Muscle layer of duodenum (tissue), 2 donors: ENCODE measurements around the gene POLR1A.
A peak's percentile ranks its signal among the peaks of the same experiment; 100 is the strongest.
"Not testable (repeated sequence)": the region's sequence is repeated elsewhere in the genome, so short reads cannot be mapped to it uniquely, and the experiment has no call there.

Experiments used
- H3K27ac ChIP-seq: one replicate; pipeline ENCODE4 v1.7.0; 2013; ENCODE audit warnings: mild to moderate bottlenecking, low read length
- H3K27me3 ChIP-seq: one replicate; pipeline ENCODE4 v1.7.0; 2013; ENCODE audit warnings: low read depth, mild to moderate bottlenecking, control low read depth, low read length
- H3K36me3 ChIP-seq, 2 donors: one replicate each; pipeline ENCODE4 v1.7.0; 2013; ENCODE audit warnings: low read length in 2 of 2, control low read depth in 1 of 2, mild to moderate bottlenecking in 1 of 2; ENCODE audit not compliant: insufficient read depth in 2 of 2, control insufficient read depth in 1 of 2
- H3K4me1 ChIP-seq, 2 donors: one replicate each; pipeline ENCODE4 v1.7.0; 2013; ENCODE audit warnings: low read length in 2 of 2, mild to moderate bottlenecking in 2 of 2, control low read depth in 1 of 2, moderate library complexity in 1 of 2; ENCODE audit not compliant: insufficient read depth in 2 of 2, control insufficient read depth in 1 of 2
- H3K4me3 ChIP-seq, 2 donors: one replicate each; pipeline ENCODE4 v1.7.0; 2013; ENCODE audit warnings: low read length in 2 of 2, low read depth in 1 of 2, mild to moderate bottlenecking in 1 of 2
- H3K9me3 ChIP-seq, 2 donors: one replicate each; pipeline ENCODE4 v1.7.0; 2013; ENCODE audit warnings: low read length in 2 of 2, control low read depth in 1 of 2, mild to moderate bottlenecking in 1 of 2; ENCODE audit not compliant: control insufficient read depth in 1 of 2
- donor health status: healthy.

The POLR1A gene

GRCh38 chr2:85994897-85995647, 110.6 kb downstream of the POLR1A start:
- Histone ChIP-seq H3K36me3 (no peaks in the 10 kb centered on the region), H3K9me3 (no peaks in the 10 kb centered on the region), H3K27me3 (no peaks in the 10 kb centered on the region), H3K27ac (no peak overlapping the region), H3K4me3 (no peak overlapping the region), H3K4me1 (peaks cover 46 to 52% of the 10 kb centered on the region in 2 donors)

- no peaks in the 10 kb centered on the region for H3K36me3 ChIP-seq
- H3K4me3 ChIP-seq, result no peak overlapping the region
- no peak overlapping the region for H3K27ac ChIP-seq
- no peaks in the 10 kb centered on the region for H3K9me3 ChIP-seq
- H3K27me3 ChIP-seq, result no peaks in the 10 kb centered on the region
- H3K4me1 ChIP-seq, result peaks cover 43 to 49% of the 10 kb centered on the region in 2 donors
Observed at GRCh38 chr2:85994421-85994777, 111.3 kb downstream of the POLR1A start.

DNA sequence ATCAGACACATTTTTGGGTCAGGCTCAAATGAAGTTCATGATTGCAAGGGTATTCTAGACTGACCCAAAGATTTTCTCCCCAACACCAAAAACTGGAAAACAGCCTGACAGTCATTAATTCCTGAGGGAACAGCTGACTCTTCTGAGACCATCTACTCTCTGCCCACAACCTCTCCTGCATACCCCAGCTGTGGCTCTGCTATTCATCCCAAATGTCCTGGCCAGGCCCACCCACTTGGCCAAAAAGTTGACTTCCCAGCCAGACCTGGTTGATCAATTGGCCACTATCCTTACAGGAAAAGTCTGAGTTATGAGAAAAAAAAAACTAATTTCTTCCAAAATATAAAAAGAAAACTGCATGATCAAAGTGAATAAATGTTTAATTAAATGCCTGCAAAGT, 113.1 kb downstream of the POLR1A start:
- Histone ChIP-seq H3K27me3 (no peaks in the 10 kb centered on the region), H3K4me3 (no peak overlapping the region), H3K9me3 (no peaks in the 10 kb centered on the region), H3K36me3 (no peaks in the 10 kb centered on the region), H3K27ac (no peak overlapping the region), H3K4me1 (peaks cover 27 to 40% of the 10 kb centered on the region in 2 donors)

DNA sequence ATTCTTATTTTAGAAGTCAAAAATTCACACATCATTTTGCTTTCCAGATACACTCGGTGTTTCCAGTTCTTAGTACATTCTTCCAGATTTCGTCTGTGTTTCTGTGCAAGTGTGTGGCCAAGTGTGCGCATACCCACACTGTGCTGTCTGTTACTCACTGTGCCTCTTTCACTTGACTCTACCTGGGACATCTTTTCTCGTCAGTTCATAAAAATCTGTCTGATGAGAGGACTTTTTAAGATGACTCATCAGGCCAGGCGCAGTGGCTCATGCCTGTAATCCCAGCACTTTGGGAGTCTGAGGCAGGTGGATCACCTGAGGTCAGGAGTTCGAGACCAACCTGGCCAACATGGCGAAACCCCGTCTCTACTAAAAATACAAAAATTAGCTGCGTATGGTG, 113.6 kb downstream of the POLR1A start:
- H3K36me3 ChIP-seq, H3K27ac ChIP-seq: not testable (repeated sequence)
- H3K4me1 ChIP-seq, result peaks cover 21 to 35% of the 10 kb centered on the region in 2 donors

DNA sequence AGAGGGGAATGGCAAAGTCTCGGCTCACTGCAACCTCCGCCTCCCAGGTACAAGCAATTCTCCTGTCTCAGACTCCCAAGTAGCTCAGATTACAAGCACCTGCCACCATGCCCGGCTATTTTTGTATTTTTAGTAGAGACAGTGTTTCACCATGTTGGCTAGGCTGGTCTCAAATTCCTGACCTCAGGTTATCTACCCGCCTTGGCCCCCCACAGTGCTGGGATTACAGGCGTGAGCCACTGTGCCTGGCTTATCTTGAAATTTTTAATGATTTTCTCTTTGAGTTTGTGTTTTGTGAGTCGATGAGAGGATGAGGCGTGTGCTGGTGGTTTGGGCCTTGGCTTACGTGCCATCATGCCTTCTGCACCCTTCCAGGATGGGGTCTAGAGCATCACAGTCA, 115.6 kb downstream of the POLR1A start:
- Histone ChIP-seq H3K27me3 (no peaks in the 10 kb centered on the region), H3K4me3 (no peak overlapping the region), H3K36me3 (no peaks in the 10 kb centered on the region), H3K4me1 (peaks cover 6 to 22% of the 10 kb centered on the region in 2 donors), H3K9me3 (no peaks in the 10 kb centered on the region), H3K27ac (no peak overlapping the region)

More for the DNA sequence above, 113.6 kb downstream of the POLR1A start:
- H3K9me3 ChIP-seq, H3K27me3 ChIP-seq, H3K4me3 ChIP-seq: not testable (repeated sequence)

DNA sequence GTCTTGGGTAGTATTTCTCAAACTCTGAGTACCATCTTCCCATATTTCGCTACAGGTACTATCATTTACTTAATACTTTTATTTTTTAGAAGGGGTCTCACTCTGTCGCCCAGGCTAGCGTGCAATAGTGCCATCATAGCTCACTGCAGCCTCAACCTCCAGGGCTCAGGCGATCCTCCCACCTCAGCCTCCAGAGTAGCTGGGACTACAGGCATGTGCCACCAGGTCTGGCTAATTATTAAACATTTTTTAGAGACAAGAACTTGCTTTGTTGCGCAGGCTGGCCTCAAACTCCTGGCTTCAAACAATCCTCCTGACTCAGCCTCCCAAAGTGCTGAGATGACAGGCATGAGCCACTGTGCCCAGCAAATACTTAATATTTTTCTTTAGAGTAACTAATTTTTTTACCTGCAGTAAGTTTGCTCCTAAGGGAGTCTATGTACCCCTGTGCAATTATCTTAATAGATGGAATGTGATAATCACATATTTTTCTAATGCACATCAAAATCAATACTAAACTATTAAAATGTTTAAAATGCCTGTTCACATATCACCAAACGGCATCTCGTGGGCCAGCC, 116.3 kb downstream of the POLR1A start:
- no peaks in the 10 kb centered on the region for H3K36me3 ChIP-seq
- peaks cover 5 to 15% of the 10 kb centered on the region in 2 donors for H3K4me1 ChIP-seq
- no peak overlapping the region for H3K27ac ChIP-seq
- H3K4me3 ChIP-seq, result no peak overlapping the region
- no peaks in the 10 kb centered on the region for H3K9me3 ChIP-seq
- H3K27me3 ChIP-seq, result no peaks in the 10 kb centered on the region

DNA sequence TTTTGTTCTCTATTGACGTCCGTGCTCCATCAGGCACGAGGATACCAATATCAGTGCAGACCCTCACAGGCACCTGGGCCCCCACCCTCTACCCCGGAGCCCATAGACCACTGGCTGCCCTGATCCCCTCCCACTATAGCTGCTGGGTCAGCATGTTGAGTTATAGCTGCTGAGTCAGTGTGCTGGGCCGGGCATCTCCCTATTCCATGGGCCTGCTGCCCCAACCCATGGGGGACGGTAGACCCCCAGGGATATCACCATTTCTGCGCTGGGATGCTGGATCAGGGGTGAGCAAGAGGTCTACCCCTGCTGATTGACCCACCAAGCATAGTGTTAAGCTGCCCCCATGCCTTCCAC, 116.8 kb downstream of the POLR1A start:
- Histone ChIP-seq H3K9me3 (no peaks in the 10 kb centered on the region), H3K27me3 (no peaks in the 10 kb centered on the region), H3K4me3 (no peak overlapping the region), H3K36me3 (no peaks in the 10 kb centered on the region), H3K4me1 (peaks cover under 1 to 10% of the 10 kb centered on the region in 2 donors), H3K27ac (peak overlapping the region; percentile 49)

DNA sequence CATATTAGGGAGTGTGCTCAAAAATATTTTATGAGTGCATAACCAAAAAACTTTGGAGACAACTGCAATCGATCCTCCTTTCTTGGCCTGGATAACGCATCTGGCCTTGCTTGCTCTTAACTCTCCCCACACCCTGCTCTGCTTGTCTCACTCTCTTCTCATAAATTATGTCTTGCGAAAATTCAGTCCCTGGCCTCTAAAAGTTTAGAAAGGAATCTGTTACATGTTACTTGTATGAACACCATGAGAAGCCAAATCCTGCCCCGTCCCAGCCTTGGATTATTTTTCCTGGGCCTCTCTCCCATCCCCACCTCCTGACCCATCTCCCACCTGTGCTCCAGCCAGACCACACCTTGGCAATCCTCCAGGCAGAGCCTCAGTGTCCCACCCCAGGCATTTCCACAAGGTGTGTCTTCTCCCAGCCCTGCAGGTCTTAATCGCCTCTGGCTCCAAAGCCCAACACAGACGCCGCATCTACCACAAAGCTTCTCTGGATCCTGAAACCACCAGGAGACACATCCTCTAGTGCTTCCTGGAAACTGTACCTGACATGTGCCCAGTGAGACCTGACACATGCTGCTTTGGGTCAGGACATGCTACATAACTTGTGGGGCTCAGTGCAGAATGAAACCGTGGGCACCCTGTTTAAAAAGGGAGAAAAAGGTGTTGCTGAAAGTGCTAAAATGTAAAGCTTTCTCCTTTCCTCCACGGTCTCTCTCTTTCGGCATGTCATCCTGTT, 117.3 kb downstream of the POLR1A start:
- Histone ChIP-seq H3K27me3 (no peaks in the 10 kb centered on the region), H3K4me1 (peaks cover 0 to 8% of the 10 kb centered on the region in 2 donors), H3K9me3 (no peaks in the 10 kb centered on the region), H3K4me3 (no peak overlapping the region), H3K27ac (peak overlapping the region; percentile 49), H3K36me3 (no peaks in the 10 kb centered on the region)

DNA sequence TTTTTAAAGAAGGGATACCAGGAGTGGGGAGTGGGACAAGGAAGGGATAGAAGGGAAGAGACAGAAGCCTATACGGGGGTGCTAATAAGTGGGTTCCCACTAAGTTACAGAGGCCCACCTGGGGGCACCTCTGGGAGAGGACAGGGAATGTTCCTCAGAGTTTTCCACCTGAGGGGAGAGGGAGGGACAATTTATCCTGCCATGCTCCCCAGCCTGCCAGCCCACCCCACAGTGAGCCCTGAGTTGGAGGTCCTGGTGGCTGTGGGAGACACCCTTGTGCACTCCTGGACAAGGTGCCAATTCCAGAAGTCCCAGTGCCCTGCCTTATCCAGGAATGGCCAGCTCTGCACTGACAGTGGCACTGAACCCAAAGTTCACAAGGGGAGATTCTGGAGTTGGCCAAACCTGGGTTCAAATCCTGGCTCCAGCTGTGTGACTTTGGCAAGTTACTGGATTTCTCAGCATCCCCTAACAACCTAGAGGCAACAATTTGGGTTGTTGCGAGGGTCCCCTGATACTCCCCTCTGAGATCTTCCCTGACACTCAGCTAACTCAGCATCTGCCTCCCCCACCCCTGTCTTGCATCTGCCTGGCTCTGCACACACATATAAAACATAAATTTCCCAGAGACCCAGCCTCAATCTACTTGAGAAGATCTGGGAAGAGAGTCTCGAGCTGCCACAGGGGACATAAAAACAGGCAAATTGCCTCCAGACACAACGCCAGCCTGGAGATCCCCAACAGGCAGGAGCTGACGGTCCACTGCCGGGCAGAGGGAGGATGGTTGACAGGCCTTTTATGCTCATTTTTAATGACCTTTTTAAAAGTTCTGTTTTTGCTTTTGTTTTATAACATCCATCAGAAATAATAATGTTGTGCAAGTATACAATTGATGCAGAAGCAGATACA, 118.2 kb downstream of the POLR1A start:
- no peak overlapping the region for H3K4me3 ChIP-seq
- H3K27ac ChIP-seq, result no peak overlapping the region

DNA sequence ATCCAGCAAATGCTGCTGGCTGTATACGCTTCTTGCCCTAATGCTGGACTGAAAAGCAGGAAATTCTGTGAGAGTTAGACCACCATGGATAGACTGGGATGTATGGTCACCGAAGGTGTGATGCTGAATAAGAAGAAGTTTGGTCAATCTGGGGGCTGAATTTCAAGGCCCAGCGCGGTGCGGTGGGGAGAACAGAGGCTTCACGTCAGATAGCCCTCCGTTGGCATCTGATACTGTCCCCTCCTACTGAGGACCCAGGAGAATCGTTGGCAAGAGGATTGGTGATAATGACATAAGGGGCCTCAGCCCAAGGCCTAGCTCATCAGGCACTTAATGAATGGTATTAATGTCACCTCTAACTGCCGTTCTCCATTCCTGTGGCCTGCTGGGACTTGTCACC, 119.6 kb downstream of the POLR1A start:
- H3K4me3 ChIP-seq, result no peak overlapping the region
- peaks cover 0 to 8% of the 10 kb centered on the region in 2 donors for H3K4me1 ChIP-seq
- no peaks in the 10 kb centered on the region for H3K27me3 ChIP-seq
- H3K36me3 ChIP-seq, result no peaks in the 10 kb centered on the region
- H3K27ac ChIP-seq, result no peak overlapping the region
- no peaks in the 10 kb centered on the region for H3K9me3 ChIP-seq

More for the DNA sequence above, 118.2 kb downstream of the POLR1A start:
- Histone ChIP-seq H3K36me3 (no peaks in the 10 kb centered on the region), H3K4me1 (peaks cover 0 to 8% of the 10 kb centered on the region in 2 donors), H3K27me3 (no peaks in the 10 kb centered on the region), H3K9me3 (no peaks in the 10 kb centered on the region)

DNA sequence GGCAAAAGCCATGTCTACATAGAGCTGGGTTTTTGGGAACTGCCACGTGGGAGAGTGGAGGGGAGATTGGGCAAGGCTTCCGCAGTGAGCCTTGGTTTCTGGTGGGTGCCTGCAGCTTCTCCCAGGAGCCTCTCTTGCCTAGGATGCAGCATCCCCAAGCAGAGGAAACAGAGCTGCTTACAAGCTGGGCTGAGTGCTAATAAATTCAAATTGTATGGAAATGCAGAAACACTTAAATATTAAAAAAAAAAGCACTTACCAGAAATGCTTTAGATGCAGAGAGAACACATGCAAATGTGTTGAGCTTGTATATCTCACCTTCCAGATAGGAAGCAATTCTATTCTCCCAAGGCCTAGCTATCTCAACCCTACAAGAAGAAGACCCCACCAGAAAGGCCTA, 120.9 kb downstream of the POLR1A start:
- Histone ChIP-seq H3K4me1 (peaks cover 0 to 8% of the 10 kb centered on the region in 2 donors), H3K9me3 (no peaks in the 10 kb centered on the region), H3K27ac (no peak overlapping the region), H3K27me3 (no peaks in the 10 kb centered on the region), H3K36me3 (no peaks in the 10 kb centered on the region), H3K4me3 (no peak overlapping the region)
